H1 (cell line): Measurements from ENCODE around the gene DMAC2L. TPM values are rescaled to one million over a fixed set of nuclear protein-coding genes. Genes with fewer than 3 reads are reported as not detected.

Source experiments
- CBX5 ChIP-seq: fragments of 300-800, 300-1000 bp; sonication (generic); IDR thresholded peaks from 2 replicates; pipeline ENCODE4 v1.7.1; 2016; ENCODE audit warnings: antibody characterized with exemption, low read length, low read depth
- EP300 ChIP-seq, 2 experiments: IDR thresholded peaks; 1 replicate in 1 of 2; 2 replicates in 1 of 2; pipeline ENCODE4 v1.6.1; 2011 to 2012; ENCODE audit warnings: low read depth in 2 of 2, low read length in 2 of 2, mild to moderate bottlenecking in 2 of 2, borderline replicate concordance in 1 of 2, inconsistent platforms in 1 of 2, moderate library complexity in 1 of 2
- GTF2F1 ChIP-seq: IDR thresholded peaks from 2 replicates; pipeline ENCODE4 v1.6.1; 2012; ENCODE audit warnings: low read depth, low read length, improper control_type of control experiment, borderline replicate concordance
- polyA plus RNA-seq, 7 experiments: library from polyadenylated mRNA; depleted of rRNA in 3 of 7; stranded (reverse) in 5 of 7; unstranded in 2 of 7; fragments of >200 nt in 5 of 7; fragments of 200-250 nt in 2 of 7; gene quantifications; 1 replicate in 5 of 7; 2 replicates in 1 of 7; 4 replicates in 1 of 7; pipeline versions ENCODE4 v1.2.1 to v1.2.3, GENCODE V29; 2011 to 2013; ENCODE audit warnings: missing spikeins in 2 of 7, mixed read lengths in 2 of 7
- total RNA-seq: library from RNA; stranded (reverse); fragmentation: NEBNext Ultra II Directional; extraction: Animal tissue kit (Norgen Biotek cat#: 25700); gene quantifications from 2 replicates; pipeline ENCODE4 v1.2.1, GENCODE V29; 2021
- TF ChIP-seq, protein P1 (sequence below): IDR thresholded peaks from 2 replicates; pipeline ENCODE4 v1.6.1; 2011; ENCODE audit warnings: low read length, improper control_type of control experiment

The DMAC2L gene
- total and polyA plus RNA-seq, 2 of the 8 experiments (the other 6 are each of a cell fraction or from before 2014, with no cell fraction given) = 20.3 to 28.9 TPM

DNA sequence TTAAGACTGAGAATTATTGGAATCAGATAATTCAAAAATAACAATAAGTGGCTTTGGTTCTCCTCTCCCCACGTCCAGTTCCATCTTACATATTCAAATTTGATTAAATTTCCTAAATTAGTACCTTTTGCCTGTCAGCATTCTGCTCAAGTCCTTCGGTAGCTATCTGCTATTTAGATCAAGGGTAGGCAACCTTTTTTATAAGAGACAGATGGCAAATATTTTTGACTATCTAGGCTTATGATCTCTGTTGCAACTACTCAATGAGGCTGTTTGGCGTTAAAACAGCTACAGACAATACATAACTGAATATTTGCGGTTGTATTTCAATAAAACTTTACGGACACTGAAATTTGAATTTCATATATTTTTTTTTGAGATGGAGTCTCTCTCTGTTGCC is 21.8 kb upstream of the DMAC2L start (continued):
- TF ChIP-seq EP300 (IDR thresholded peaks at IDR 0.05; ENCODE audit: borderline replicate concordance in 1 of 2, low read depth in 2 of 2, low read length in 2 of 2) = no peak
- TF ChIP-seq GTF2F1 = no peak
- TF ChIP-seq CBX5 = no peak
- TF ChIP-seq, protein P1, sequence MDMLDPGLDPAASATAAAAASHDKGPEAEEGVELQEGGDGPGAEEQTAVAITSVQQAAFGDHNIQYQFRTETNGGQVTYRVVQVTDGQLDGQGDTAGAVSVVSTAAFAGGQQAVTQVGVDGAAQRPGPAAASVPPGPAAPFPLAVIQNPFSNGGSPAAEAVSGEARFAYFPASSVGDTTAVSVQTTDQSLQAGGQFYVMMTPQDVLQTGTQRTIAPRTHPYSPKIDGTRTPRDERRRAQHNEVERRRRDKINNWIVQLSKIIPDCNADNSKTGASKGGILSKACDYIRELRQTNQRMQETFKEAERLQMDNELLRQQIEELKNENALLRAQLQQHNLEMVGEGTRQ = no peak
- TF ChIP-seq, all 59 proteins: peak for 0
